Hair follicular keratinocyte (primary cell): ENCODE measurements around the gene ARHGAP31. TPM values are rescaled to one million over a fixed set of nuclear protein-coding genes. Genes with fewer than 3 reads are reported as not detected.

Experiments used
- total RNA-seq: library from RNA; depleted of rRNA; stranded (reverse); fragments of >200 nt; gene quantifications from 2 replicates; pipeline ENCODE4 v1.2.3, GENCODE V29; 2015

ARHGAP31 gene
- total RNA-seq, result 2.1 and 2.2 TPM in 2 replicates

GRCh38 chr3:119293871-119294695 is at the start of gene ARHGAP31:
ARHGAP31 (plus strand) TSS chr3:119294383; CDS start chr3:119294905, 522 bp downstream.

GRCh38 chr3:119463171-119464169 is 169.3 kb downstream of the ARHGAP31 start, which contains the start of gene TMEM39A:
TMEM39A (minus strand) TSS chr3:119463615; CDS start chr3:119462074, 1,541 bp downstream.

Other genes starting within 250 kb of the ARHGAP31 start
- not detected in 2 replicates for gene TEX55, start 148.2 kb upstream of the ARHGAP31 start, total RNA-seq
- 1.7 and 12.2 TPM in 2 replicates for gene UPK1B, start 120.8 kb upstream of the ARHGAP31 start, total RNA-seq
- 18.1 and 32.0 TPM in 2 replicates for gene B4GALT4, start 53.5 kb upstream of the ARHGAP31 start, total RNA-seq
- gene TMEM39A, start 169.2 kb downstream of the ARHGAP31 start, total RNA-seq, result 36.3 and 46.5 TPM in 2 replicates
- 9.5 and 11.8 TPM in 2 replicates for gene POGLUT1, start 174.6 kb downstream of the ARHGAP31 start, total RNA-seq
- gene TIMMDC1, start 204.2 kb downstream of the ARHGAP31 start, total RNA-seq, result 42.8 and 55.3 TPM in 2 replicates